ENCODE data around the gene ZCWPW1.
"Not testable (repeated sequence)": the region's sequence is repeated elsewhere in the genome, so short reads cannot be mapped to it uniquely, and the experiment has no call there.

The ZCWPW1 gene

GRCh38 chr7:100371561-100372171 is 56.8 kb downstream of the ZCWPW1 start:
- DNase-seq = no peak

GRCh38 chr7:100370746-100371145 is 57.8 kb downstream of the ZCWPW1 start:
- DNase-seq = no peak

- DNase-seq = no peak
Observed at GRCh38 chr7:100370303-100370702, 58.2 kb downstream of the ZCWPW1 start.

- DNase-seq = no peak
Observed at GRCh38 chr7:100369105-100369504, 59.4 kb downstream of the ZCWPW1 start.

GRCh38 chr7:100367676-100368613 is 60.6 kb downstream of the ZCWPW1 start:
- DNase-seq = no peak

GRCh38 chr7:100367251-100367620 is 61.3 kb downstream of the ZCWPW1 start:
- no peak for DNase-seq

GRCh38 chr7:100366411-100367250 is 61.9 kb downstream of the ZCWPW1 start:
- DNase-seq = no peak

- DNase-seq = not testable (repeated sequence)
Observed at GRCh38 chr7:100365998-100366367, 62.5 kb downstream of the ZCWPW1 start.

GRCh38 chr7:100364480-100364879 is 64.0 kb downstream of the ZCWPW1 start:
- DNase-seq = no peak

- DNase-seq = not testable (repeated sequence)
Observed at GRCh38 chr7:100363797-100364196, 64.7 kb downstream of the ZCWPW1 start.

GRCh38 chr7:100363098-100363497 is 65.4 kb downstream of the ZCWPW1 start:
- no peak for DNase-seq

- no peak for DNase-seq
Observed at GRCh38 chr7:100360135-100360854, 68.2 kb downstream of the ZCWPW1 start.

- no peak for DNase-seq
Observed at GRCh38 chr7:100358857-100359212, 69.7 kb downstream of the ZCWPW1 start.

- DNase-seq = no peak
Observed at GRCh38 chr7:100358027-100358856, 70.3 kb downstream of the ZCWPW1 start, which contains the start of gene PILRB. TSS of gene PILRB (plus strand) at chr7:100358117. CDS start at chr7:100358303, 186 bp downstream.

GRCh38 chr7:100357131-100357561 is 71.4 kb downstream of the ZCWPW1 start:
- no peak for DNase-seq

- DNase-seq = no peak
Observed at GRCh38 chr7:100356416-100357068, 72.0 kb downstream of the ZCWPW1 start.

GRCh38 chr7:100353685-100354330 is 74.7 kb downstream of the ZCWPW1 start:
- no peak for DNase-seq

GRCh38 chr7:100352984-100353684 is 75.4 kb downstream of the ZCWPW1 start:
- no peak for DNase-seq

- DNase-seq = not testable (repeated sequence)
Observed at GRCh38 chr7:100352230-100352781, 76.2 kb downstream of the ZCWPW1 start.

GRCh38 chr7:100351657-100352058 is 76.8 kb downstream of the ZCWPW1 start:
- DNase-seq = no peak

Measured in activated CD4-positive, alpha-beta T cell treated with anti-CD3 and anti-CD28 coated beads, Interleukin-2, amount 50 U/mL, for 1 hour (primary cell).